Right atrium auricular region (tissue), 2 donors: ENCODE data around the gene PDE9A. TPM values are rescaled to one million over a fixed set of nuclear protein-coding genes. Genes with fewer than 3 reads are reported as not detected.

Experiments
- DNase-seq: peaks from one replicate; pipeline ENCODE4 v3.0.0-alpha.2; 2019; ENCODE audit warnings: low spot score
- H3K27ac ChIP-seq, 2 donors: fragments of 200-600 bp; sonication (generic); 1 replicate in 1 of 2; 2 replicates in 1 of 2; pipeline ENCODE4 v1.5.1; 2016 to 2019
- H3K27me3 ChIP-seq, 2 donors: fragments of 200-600 bp; sonication (generic); one replicate each; pipeline versions ENCODE4 v1.5.1 to v1.6.0; 2017 to 2019
- H3K36me3 ChIP-seq: fragments of 200-600 bp; sonication (generic); one replicate; pipeline ENCODE4 v1.5.1; 2016
- H3K4me1 ChIP-seq, 2 donors: fragments of 200-600 bp; sonication (generic); one replicate each; pipeline versions ENCODE4 v1.5.1 to v1.6.0; 2017 to 2019
- H3K4me3 ChIP-seq, 2 donors: fragments of 200-600 bp; sonication (generic); 1 replicate in 1 of 2; 2 replicates in 1 of 2; pipeline ENCODE4 v1.5.1; 2017 to 2019; ENCODE audit warnings: mild to moderate bottlenecking in 1 of 2, moderate library complexity in 1 of 2
- H3K9me3 ChIP-seq, 2 donors: fragments of 200-600 bp; sonication (generic); one replicate each; pipeline ENCODE4 v1.5.1; 2019
- CTCF ChIP-seq, 2 donors: fragments of 200-600 bp; sonication (generic); IDR thresholded peaks; one replicate each; pipeline ENCODE4 v1.5.1; 2019; ENCODE audit warnings: antibody characterized with exemption in 2 of 2
- total RNA-seq, 2 donors: library from RNA; depleted of rRNA; stranded (reverse); fragments of >200 nt; gene quantifications; one replicate each; pipeline ENCODE4 v1.1.0, GENCODE V29; 2016

Gene PDE9A
- total RNA-seq, 2 donors from 2014 or later, result 1.1 to 2.0 TPM

DNA sequence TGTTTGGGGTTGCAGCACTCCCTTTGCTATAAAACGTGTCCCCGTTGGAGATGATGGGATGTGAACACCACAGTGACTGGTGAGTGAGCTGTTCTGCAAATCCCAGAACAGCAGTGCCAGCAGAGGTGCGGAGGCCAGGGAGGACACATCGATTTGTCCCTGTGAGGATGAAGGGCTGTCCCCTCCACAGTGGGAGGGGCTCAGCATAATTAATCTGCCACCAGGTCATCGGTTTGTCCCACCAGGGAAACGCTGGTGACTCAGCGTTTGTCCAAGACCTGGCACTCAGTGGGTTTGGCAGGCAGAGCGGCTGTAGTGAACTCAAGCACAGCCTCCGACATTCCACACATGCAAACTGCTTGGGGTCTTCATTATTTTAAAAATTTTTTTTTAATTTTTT, 22.8 kb upstream of the PDE9A start:
- Histone ChIP-seq H3K9me3 (no peaks in the 10 kb centered on the region), H3K4me1 (peaks cover 0 to 6% of the 10 kb centered on the region in 2 donors), H3K27ac (no peak overlapping the region), H3K4me3 (no peak overlapping the region), H3K27me3 (no peaks in the 10 kb centered on the region), H3K36me3 (no peaks in the 10 kb centered on the region)
- TF ChIP-seq CTCF (IDR thresholded peaks at IDR 0.05), result no peak
- DNase-seq, result no peak

GRCh38 chr21:42631142-42631541, 22.3 kb upstream of the PDE9A start:
- Histone ChIP-seq H3K4me1 (peaks cover 0 to 6% of the 10 kb centered on the region in 2 donors), H3K36me3 (no peaks in the 10 kb centered on the region), H3K27ac (no peak overlapping the region), H3K27me3 (no peaks in the 10 kb centered on the region), H3K9me3 (no peaks in the 10 kb centered on the region), H3K4me3 (no peak overlapping the region)
- no peak for TF ChIP-seq CTCF (IDR thresholded peaks at IDR 0.05)
- DNase-seq, result no peak

- no peaks in the 10 kb centered on the region for H3K36me3 ChIP-seq
- H3K27ac ChIP-seq, result no peak overlapping the region
- no peaks in the 10 kb centered on the region for H3K9me3 ChIP-seq
- TF ChIP-seq CTCF (IDR thresholded peaks at IDR 0.05), result no peak
- H3K4me3 ChIP-seq, result no peak overlapping the region
- no peak for DNase-seq
- H3K27me3 ChIP-seq, result no peaks in the 10 kb centered on the region
- peaks cover 0 to 3% of the 10 kb centered on the region in 2 donors for H3K4me1 ChIP-seq
Observed at GRCh38 chr21:42632336-42632751, 21.1 kb upstream of the PDE9A start.

DNA sequence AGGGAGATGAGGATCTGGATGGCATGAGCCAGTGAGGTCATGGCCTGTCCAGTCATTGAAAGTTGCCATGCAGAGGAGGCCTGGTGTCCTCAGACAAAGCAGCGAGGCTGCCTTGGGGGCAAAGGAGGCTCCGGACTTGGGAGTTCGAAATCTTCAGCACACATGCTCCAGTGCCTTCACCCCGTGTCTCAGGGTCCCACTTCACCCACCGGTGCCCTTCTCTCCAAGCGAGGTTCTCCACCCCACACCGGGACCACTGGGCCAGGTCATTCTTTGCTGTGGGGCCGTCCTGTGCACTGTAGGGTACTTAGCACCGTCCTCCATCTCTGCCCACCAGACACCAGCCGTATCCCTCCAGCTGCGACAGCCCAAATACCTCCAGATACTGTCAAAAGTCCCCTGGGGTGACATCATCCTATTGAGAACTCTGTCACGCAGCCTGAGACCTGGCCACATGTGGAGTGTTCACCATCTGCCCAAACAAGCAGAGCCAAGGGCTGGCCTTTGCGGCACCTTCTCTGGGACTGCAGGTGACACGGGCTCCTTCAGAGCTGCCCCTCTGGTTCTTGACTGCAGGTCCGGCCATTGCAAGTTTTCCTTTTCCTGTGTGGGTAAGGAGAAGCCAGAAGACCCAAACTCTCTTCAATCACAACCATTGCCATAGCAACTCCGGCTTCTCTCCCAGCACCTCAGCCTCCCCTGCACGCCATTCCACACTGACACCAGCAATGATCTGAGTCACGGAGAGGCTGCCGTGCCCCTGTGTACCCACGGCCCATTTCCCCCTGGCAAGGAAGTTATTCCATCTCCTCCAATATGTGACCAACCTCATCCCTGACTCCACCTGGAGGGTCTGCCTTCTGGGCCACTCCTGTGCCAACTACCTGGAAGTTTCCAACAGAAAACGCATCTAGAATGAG, 20.4 kb upstream of the PDE9A start:
- H3K27me3 ChIP-seq, result no peaks in the 10 kb centered on the region

GRCh38 chr21:42633858-42634257, 19.6 kb upstream of the PDE9A start:
- no peaks in the 10 kb centered on the region for H3K27me3 ChIP-seq
- no peak for DNase-seq
- H3K27ac ChIP-seq, result no peak overlapping the region
- no peaks in the 10 kb centered on the region for H3K4me1 ChIP-seq
- H3K9me3 ChIP-seq, result no peaks in the 10 kb centered on the region
- no peak for TF ChIP-seq CTCF (IDR thresholded peaks at IDR 0.05)
- no peaks in the 10 kb centered on the region for H3K36me3 ChIP-seq
- no peak overlapping the region for H3K4me3 ChIP-seq

More for the DNA sequence above, 20.4 kb upstream of the PDE9A start:
- no peak for TF ChIP-seq CTCF (IDR thresholded peaks at IDR 0.05)
- Histone ChIP-seq H3K4me3 (no peak overlapping the region), H3K27ac (no peak overlapping the region), H3K9me3 (no peaks in the 10 kb centered on the region), H3K36me3 (no peaks in the 10 kb centered on the region), H3K4me1 (no peaks in the 10 kb centered on the region)
- no peak for DNase-seq
